ENCODE data around the gene NDUFC2.

NDUFC2 gene

DNA sequence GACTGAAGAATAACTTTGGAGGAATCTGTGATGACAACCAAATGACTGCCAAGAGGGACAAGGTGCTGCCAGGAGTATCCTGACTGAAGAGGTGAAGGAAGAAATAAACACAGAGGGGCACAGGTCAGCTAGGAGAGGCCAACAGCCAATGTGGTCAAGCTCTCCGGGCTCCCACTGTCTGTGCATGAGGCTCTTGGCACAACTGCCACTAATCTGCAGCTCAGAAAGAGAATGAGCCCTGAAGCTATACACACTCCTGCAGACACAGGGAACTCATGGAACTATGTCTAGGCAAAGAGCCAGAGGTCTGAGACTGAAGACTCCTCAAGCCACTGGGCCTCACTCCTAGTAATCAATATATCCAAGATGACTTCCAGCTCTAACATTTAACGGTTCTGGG, 9.0 kb downstream of the NDUFC2 start:
- H3K9ac ChIP-seq (ENCODE audit: low read length): no peak overlapping the region
- H3K27ac ChIP-seq (ENCODE audit: low read length): no peak overlapping the region
- no peak overlapping the region for H3K4me2 ChIP-seq (ENCODE audit: low read length)
- H2AFZ ChIP-seq (ENCODE audit: low read depth, low read length): no peak overlapping the region
- H3K4me1 ChIP-seq (ENCODE audit: low read length): peaks cover 9% of the 10 kb centered on the region
- peaks cover 47% of the 10 kb centered on the region for H3K36me3 ChIP-seq (replicated peaks; ENCODE audit: low read depth, low read length)
- no peak overlapping the region for H3K4me3 ChIP-seq (ENCODE audit: low read length)
- H4K20me1 ChIP-seq (ENCODE audit: insufficient read depth, low read length): peaks cover 31% of the 10 kb centered on the region
- H3K27me3 ChIP-seq (ENCODE audit: low read depth, low read length): no peaks in the 10 kb centered on the region
- H3K9me3 ChIP-seq (ENCODE audit: insufficient read depth, low read length): no peaks in the 10 kb centered on the region
- peaks cover 51% of the 10 kb centered on the region for H3K79me2 ChIP-seq (ENCODE audit: low read length)
- no peak for TF ChIP-seq EZH2phosphoT487 (IDR thresholded peaks at IDR 0.05; ENCODE audit: low read depth)
- TF ChIP-seq, protein P1, sequence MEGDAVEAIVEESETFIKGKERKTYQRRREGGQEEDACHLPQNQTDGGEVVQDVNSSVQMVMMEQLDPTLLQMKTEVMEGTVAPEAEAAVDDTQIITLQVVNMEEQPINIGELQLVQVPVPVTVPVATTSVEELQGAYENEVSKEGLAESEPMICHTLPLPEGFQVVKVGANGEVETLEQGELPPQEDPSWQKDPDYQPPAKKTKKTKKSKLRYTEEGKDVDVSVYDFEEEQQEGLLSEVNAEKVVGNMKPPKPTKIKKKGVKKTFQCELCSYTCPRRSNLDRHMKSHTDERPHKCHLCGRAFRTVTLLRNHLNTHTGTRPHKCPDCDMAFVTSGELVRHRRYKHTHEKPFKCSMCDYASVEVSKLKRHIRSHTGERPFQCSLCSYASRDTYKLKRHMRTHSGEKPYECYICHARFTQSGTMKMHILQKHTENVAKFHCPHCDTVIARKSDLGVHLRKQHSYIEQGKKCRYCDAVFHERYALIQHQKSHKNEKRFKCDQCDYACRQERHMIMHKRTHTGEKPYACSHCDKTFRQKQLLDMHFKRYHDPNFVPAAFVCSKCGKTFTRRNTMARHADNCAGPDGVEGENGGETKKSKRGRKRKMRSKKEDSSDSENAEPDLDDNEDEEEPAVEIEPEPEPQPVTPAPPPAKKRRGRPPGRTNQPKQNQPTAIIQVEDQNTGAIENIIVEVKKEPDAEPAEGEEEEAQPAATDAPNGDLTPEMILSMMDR (IDR thresholded peaks at IDR 0.05; ENCODE audit: low read depth, low read length): no peak

DNA sequence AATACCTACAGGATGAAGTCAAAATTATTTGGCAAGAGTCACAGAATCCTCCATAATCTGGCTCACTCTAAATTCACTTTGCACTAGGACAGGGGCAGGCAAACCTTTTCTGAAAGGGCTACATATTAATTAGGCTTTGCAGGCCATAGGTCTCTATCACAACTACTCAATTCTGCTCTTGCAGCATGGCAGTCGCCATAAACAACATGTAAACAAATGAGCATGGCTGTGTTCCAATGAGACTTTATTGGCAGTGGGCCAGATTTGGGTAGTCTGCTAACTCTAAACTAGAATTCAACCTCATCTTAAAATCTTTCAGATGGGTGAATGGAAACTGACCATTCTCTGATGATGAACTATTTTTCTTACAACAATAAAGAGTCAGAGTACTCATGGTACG, 10.2 kb downstream of the NDUFC2 start:
- TF ChIP-seq, protein P1 (IDR thresholded peaks at IDR 0.05; ENCODE audit: low read depth, low read length): no peak
- no peak for TF ChIP-seq EZH2phosphoT487 (IDR thresholded peaks at IDR 0.05; ENCODE audit: low read depth)
- Histone ChIP-seq H3K79me2 (ENCODE audit: low read length) (peaks cover 39% of the 10 kb centered on the region), H3K4me2 (ENCODE audit: low read length) (no peak overlapping the region)

DNA sequence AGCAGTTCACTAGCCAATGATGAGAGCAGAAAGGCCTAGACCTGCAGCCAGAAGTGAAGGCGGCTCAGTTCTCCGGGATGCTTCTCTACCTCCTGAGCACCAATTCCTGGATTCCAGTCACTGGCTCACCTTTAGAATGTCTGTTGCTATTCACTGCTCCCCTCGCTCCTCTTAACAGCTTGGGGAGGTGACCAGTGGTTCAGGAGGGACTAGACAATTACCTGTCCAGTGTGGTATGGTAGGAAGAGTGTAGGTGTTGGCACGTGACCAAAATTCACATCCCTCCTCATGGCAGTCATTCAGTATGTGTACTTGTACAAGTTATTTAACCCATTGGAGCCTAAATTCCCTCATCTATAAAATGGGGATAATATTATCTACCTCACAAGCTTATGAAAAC, 12.0 kb downstream of the NDUFC2 start:
- Histone ChIP-seq H3K27ac (ENCODE audit: low read length) (no peak overlapping the region), H3K4me3 (ENCODE audit: low read length) (no peak overlapping the region), H2AFZ (ENCODE audit: low read depth, low read length) (no peak overlapping the region), H3K36me3 (replicated peaks; ENCODE audit: low read depth, low read length) (peaks cover 45% of the 10 kb centered on the region), H3K4me2 (ENCODE audit: low read length) (no peak overlapping the region), H3K27me3 (ENCODE audit: low read depth, low read length) (no peaks in the 10 kb centered on the region), H3K9me3 (ENCODE audit: insufficient read depth, low read length) (no peaks in the 10 kb centered on the region), H4K20me1 (ENCODE audit: insufficient read depth, low read length) (peaks cover 13% of the 10 kb centered on the region; the same call in 1 of the 2 replicates), H3K79me2 (ENCODE audit: low read length) (peaks cover 21% of the 10 kb centered on the region), H3K9ac (ENCODE audit: low read length) (no peak overlapping the region), H3K4me1 (ENCODE audit: low read length) (peaks cover 5% of the 10 kb centered on the region)
- TF ChIP-seq, protein P1 (IDR thresholded peaks at IDR 0.05; ENCODE audit: low read depth, low read length): no peak
- no peak for TF ChIP-seq EZH2phosphoT487 (IDR thresholded peaks at IDR 0.05; ENCODE audit: low read depth)

More for the DNA sequence above, 10.2 kb downstream of the NDUFC2 start:
- Histone ChIP-seq H2AFZ (ENCODE audit: low read depth, low read length) (no peak overlapping the region), H3K9ac (ENCODE audit: low read length) (no peak overlapping the region), H3K4me1 (ENCODE audit: low read length) (peaks cover 9% of the 10 kb centered on the region), H3K36me3 (replicated peaks; ENCODE audit: low read depth, low read length) (peaks cover 47% of the 10 kb centered on the region), H3K9me3 (ENCODE audit: insufficient read depth, low read length) (no peaks in the 10 kb centered on the region), H4K20me1 (ENCODE audit: insufficient read depth, low read length) (peaks cover 21% of the 10 kb centered on the region), H3K4me3 (ENCODE audit: low read length) (no peak overlapping the region), H3K27ac (ENCODE audit: low read length) (no peak overlapping the region), H3K27me3 (ENCODE audit: low read depth, low read length) (no peaks in the 10 kb centered on the region)

DNA sequence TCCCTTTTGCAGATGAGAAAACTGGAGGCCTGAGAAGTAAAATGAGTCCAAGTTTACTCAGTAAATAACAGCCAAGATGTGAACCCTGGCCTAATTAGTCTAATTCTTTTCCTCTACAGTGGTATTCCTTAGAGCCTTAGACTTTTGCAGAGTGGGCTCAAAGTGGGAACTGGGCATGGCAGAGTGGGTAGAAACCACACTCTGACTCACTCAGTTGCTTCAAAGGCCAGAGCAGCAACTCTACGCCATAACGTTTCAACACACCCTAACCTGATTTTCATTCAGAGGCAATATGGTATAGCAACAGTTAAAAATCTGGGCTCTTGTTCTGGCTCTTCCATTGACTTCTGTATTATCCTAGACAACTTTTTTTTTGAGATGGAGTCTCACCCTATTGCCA, 13.2 kb downstream of the NDUFC2 start:
- peaks cover 11% of the 10 kb centered on the region for H3K79me2 ChIP-seq (ENCODE audit: low read length)
- H3K4me2 ChIP-seq (ENCODE audit: low read length): no peak overlapping the region
- no peak overlapping the region for H3K27ac ChIP-seq (ENCODE audit: low read length)
- H3K4me1 ChIP-seq (ENCODE audit: low read length): no peaks in the 10 kb centered on the region
- TF ChIP-seq, protein P1 (IDR thresholded peaks at IDR 0.05; ENCODE audit: low read depth, low read length): no peak
- TF ChIP-seq EZH2phosphoT487 (IDR thresholded peaks at IDR 0.05; ENCODE audit: low read depth): no peak
- H3K27me3 ChIP-seq (ENCODE audit: low read depth, low read length): no peaks in the 10 kb centered on the region
- H4K20me1 ChIP-seq (ENCODE audit: insufficient read depth, low read length): 0 out of 2 replicates have a peak, but pooled peaks cover 6% of the 10 kb centered on the region
- no peak overlapping the region for H3K9ac ChIP-seq (ENCODE audit: low read length)
- no peak overlapping the region for H2AFZ ChIP-seq (ENCODE audit: low read depth, low read length)
- no peak overlapping the region for H3K4me3 ChIP-seq (ENCODE audit: low read length)
- peaks cover 36% of the 10 kb centered on the region for H3K36me3 ChIP-seq (replicated peaks; ENCODE audit: low read depth, low read length)
- H3K9me3 ChIP-seq (ENCODE audit: insufficient read depth, low read length): no peaks in the 10 kb centered on the region

All from OCI-LY3 (cell line).